Activated naive CD8-positive, alpha-beta T cell treated with anti-CD3 and anti-CD28 coated beads, Interleukin-2, amount 50 U/mL, for 24 hours (primary cell): ENCODE measurements around the gene ANKRD66.

Source experiments
- ATAC-seq: fragments of 150-1000 bp; cut with Tn5 transposase; one replicate; pipeline ENCODE4 v1.10.0; 2021
- DNase-seq: peaks from one replicate; pipeline ENCODE4 v3.0.0; 2021
- H3K27ac Mint-ChIP-seq: one replicate; pipeline ENCODE4 v1.8.0; 2021; ENCODE audit warnings: mild to moderate bottlenecking, mixed read lengths
- H3K27me3 Mint-ChIP-seq: one replicate; pipeline ENCODE4 v1.8.0; 2021; ENCODE audit warnings: mixed read lengths
- H3K36me3 Mint-ChIP-seq: one replicate; pipeline ENCODE4 v1.8.0; 2021; ENCODE audit warnings: low read depth, mixed read lengths
- H3K4me1 Mint-ChIP-seq: one replicate; pipeline ENCODE4 v1.8.0; 2021; ENCODE audit warnings: mixed read lengths
- H3K4me3 Mint-ChIP-seq: one replicate; pipeline ENCODE4 v1.8.0; 2021; ENCODE audit warnings: mild to moderate bottlenecking, moderate library complexity, mixed read lengths
- H3K9me3 Mint-ChIP-seq: one replicate; pipeline ENCODE4 v1.8.0; 2021; ENCODE audit warnings: mixed read lengths

The ANKRD66 gene

DNA sequence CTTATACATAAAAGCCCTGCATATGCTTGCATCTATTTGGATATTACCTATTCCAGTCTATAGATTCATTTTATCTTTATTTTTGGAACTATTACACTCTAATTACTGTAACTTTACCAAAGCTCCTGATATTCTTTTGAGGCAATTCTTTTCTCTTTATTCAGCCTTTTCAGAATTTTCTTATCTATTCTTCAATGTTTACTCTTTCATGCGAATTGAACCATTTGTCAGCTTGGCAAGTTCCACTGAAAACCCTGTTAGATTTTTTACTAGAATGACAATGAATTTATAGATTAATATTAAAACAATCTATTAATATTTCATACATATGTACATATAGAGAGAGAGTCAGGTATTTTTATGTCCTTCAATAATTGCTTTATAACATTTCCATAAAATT, 45.9 kb downstream of the ANKRD66 start:
- Mint-ChIP-seq H3K27me3 (peaks cover 7% of the 10 kb centered on the region), H3K36me3 (no peaks in the 10 kb centered on the region), H3K9me3 (no peaks in the 10 kb centered on the region), H3K27ac (no peak overlapping the region), H3K4me3 (no peak overlapping the region), H3K4me1 (no peaks in the 10 kb centered on the region)
- no peak for ATAC-seq
- DNase-seq: no peak

DNA sequence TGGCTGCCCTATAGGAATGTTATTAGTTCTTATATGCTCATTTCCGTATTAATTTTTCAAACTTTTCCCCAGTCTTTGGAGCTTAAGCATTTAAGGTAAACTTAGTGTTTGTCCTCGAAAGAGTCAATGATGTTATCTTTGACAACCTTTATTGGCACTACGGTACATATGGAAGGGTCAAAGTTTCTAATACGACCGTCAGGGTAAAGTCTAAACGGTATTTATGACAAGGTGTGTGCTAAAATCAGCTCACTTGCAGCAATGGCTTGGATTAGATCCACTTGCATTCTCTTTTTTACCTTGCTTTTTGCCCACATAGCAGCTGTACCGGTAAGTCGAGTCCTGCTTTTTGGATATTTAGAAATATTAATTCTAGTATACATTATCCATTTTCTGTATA, 46.4 kb downstream of the ANKRD66 start, which contains the start of gene MEP1A:
Gene MEP1A (plus strand): TSS at position 252 of the 400 bp plus-strand sequence. CDS start 10 bp downstream, at position 262.
- no peak for DNase-seq
- Mint-ChIP-seq H3K36me3 (no peaks in the 10 kb centered on the region), H3K4me3 (no peak within 1 kb of the TSS), H3K4me1 (no peaks in the 10 kb centered on the region), H3K9me3 (no peaks in the 10 kb centered on the region), H3K27ac (no peak within 1 kb of the TSS), H3K27me3 (peaks cover 7% of the 10 kb centered on the region)
- no peak for ATAC-seq

DNA sequence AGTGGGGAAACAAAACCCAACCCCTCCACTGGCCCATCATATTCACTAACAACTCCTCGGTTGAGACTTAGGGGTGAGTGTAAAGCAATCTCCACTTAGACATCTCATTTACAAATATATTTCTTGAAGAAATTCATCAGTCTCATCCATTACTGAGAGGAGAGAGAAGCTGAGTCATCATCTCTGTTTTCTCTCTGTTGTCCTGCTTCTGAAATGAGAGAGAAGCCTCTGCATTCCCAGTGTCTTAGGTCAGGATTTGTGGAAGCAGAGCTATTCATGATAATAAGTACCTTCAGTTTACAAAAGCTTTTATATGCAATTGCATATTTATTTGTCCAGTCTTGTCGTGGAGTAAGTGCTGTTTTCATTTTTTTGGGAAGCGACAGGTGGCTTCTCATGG, 47.3 kb downstream of the ANKRD66 start:
- DNase-seq (no peak), ATAC-seq (no peak)
- Mint-ChIP-seq H3K4me1 (no peaks in the 10 kb centered on the region), H3K27me3 (peaks cover 7% of the 10 kb centered on the region), H3K36me3 (no peaks in the 10 kb centered on the region), H3K9me3 (no peaks in the 10 kb centered on the region), H3K27ac (no peak overlapping the region), H3K4me3 (no peak overlapping the region)

DNA sequence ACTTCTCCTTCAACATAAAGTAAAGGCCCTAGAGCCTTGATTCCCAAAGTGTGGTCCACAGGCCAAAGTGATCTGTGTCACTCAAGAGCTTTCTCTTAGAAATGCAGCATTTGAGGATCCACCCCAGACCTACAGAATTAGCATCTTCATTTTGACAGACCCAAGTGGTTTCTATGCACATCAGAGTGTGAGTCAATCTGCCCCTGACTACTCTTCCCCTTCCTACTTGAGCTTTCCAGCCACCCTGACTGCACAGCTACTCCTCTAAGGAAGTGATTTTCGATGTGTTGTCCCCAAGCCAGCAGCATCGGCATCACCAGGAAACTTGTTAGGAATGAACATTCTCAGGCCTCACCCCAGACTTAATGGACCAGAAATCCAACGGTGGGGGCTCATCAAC, 49.1 kb downstream of the ANKRD66 start:
- no peak overlapping the region for H3K4me3 Mint-ChIP-seq
- H3K27me3 Mint-ChIP-seq: peaks cover 7% of the 10 kb centered on the region
- H3K4me1 Mint-ChIP-seq: no peaks in the 10 kb centered on the region
- H3K36me3 Mint-ChIP-seq: no peaks in the 10 kb centered on the region
- ATAC-seq: no peak
- H3K9me3 Mint-ChIP-seq: no peaks in the 10 kb centered on the region
- H3K27ac Mint-ChIP-seq: no peak overlapping the region
- no peak for DNase-seq

DNA sequence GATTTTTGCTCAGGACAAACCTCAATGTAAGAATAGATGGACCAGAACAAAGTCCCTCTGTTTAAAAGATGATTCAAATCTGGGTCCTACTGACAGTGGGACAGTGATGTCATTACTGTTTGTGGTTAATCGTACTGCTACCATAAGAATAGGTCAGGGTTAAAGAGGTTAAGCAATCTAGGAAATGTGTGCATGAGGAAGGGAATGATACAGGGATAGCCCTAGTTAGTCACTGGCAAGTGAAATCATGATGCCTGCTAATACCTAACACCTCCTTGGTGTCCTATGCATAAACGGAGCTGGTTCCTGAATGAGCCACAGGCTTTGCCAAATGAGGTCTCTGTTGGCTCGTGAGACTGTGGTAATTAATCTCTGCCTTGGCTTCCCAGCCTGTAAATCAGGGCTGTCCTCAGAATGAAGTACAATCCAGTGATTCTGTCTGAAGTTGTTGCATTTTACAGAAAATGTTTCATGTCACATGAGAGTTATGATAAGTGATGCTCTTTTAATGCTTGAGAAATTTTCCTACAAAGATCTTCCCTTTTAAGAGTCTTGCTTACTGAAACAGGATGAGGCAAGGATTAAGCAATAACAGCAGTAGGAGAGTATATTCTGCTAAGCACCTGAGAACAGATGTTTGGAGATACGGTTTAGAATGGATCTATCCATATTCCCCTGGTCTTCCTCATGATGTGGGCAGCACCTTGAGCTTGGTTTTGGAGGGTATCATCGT, 50.3 kb downstream of the ANKRD66 start:
- peaks cover 5% of the 10 kb centered on the region for H3K27me3 Mint-ChIP-seq
- no peak for DNase-seq
- H3K27ac Mint-ChIP-seq: no peak overlapping the region
- no peaks in the 10 kb centered on the region for H3K36me3 Mint-ChIP-seq
- H3K4me1 Mint-ChIP-seq: no peaks in the 10 kb centered on the region
- no peak for ATAC-seq
- no peak overlapping the region for H3K4me3 Mint-ChIP-seq
- no peaks in the 10 kb centered on the region for H3K9me3 Mint-ChIP-seq

DNA sequence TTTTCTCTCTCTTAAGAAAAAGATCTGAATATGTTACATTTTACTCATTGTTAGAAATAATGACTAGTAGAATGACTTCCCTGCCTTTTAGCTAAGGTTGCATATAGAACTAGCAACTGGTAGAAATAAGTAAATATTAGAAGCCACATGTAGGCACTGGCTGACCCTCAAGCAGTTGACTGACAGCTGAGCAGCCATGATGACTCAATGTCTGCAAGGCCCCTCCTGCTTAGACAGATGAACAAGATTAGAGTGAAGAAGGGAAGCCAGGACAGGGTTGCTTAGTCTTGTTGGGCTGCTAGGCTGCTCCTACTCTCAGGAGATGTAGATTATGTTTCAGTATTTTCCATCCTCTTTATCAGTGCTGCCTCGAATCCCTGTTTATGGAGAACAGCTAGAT, 52.9 kb downstream of the ANKRD66 start:
- Mint-ChIP-seq H3K4me1 (no peaks in the 10 kb centered on the region), H3K27me3 (peaks cover 9% of the 10 kb centered on the region), H3K27ac (no peak overlapping the region), H3K4me3 (no peak overlapping the region), H3K36me3 (no peaks in the 10 kb centered on the region), H3K9me3 (no peaks in the 10 kb centered on the region)
- DNase-seq (no peak), ATAC-seq (no peak)

DNA sequence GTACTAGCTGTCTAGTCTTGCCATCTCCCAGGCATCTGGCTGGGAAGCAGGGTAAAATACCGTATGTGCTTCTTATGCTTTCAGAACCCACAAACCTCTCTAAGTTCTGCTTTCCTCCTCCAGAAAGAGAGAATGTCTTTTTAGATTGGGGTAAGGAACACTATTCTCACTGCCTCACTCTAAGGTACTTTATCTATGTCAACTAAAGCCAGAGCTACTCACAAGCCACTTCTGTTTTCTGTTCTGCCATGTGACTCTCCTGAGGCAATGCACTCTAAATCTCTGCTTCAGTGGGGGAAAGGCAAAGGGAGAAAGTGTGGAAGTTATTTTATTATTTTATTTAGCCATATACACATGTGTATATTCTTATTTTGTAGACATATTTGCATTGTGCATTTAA, 62.1 kb downstream of the ANKRD66 start:
- Mint-ChIP-seq H3K27me3 (peaks cover 37% of the 10 kb centered on the region), H3K4me3 (no peak overlapping the region), H3K4me1 (no peaks in the 10 kb centered on the region), H3K36me3 (no peaks in the 10 kb centered on the region), H3K9me3 (peaks cover 7% of the 10 kb centered on the region), H3K27ac (no peak overlapping the region)
- DNase-seq (no peak), ATAC-seq (no peak)
